IMR-90 (cell line): ENCODE data around the gene SMAD4.

ENCODE experiments used
- CTCF ChIP-seq: conservative IDR thresholded peaks from 2 replicates; pipeline ENCODE4 v1.5.1; 2012; ENCODE audit warnings: mild to moderate bottlenecking, low read depth, low read length, improper control_type of control experiment
- MAFK ChIP-seq: IDR thresholded peaks from 2 replicates; pipeline ENCODE4 v1.6.1; 2012; ENCODE audit warnings: low read depth, low read length, improper control_type of control experiment

GRCh38 chr18:51069885-51070284 is 39.9 kb downstream of the SMAD4 start:
- no peak for TF ChIP-seq CTCF
- TF ChIP-seq MAFK: no peak
